ENCODE measurements around the gene YBX2. TPM values are rescaled to one million over a fixed set of nuclear protein-coding genes. Genes with fewer than 3 reads are reported as not detected.
A peak's percentile ranks its signal among the peaks of the same experiment; 100 is the strongest.
"Not testable (repeated sequence)": the region's sequence is repeated elsewhere in the genome, so short reads cannot be mapped to it uniquely, and the experiment has no call there.

The YBX2 gene
- polyA plus RNA-seq, 1 donor (not counting 4 experiments of a cell fraction or from before 2014, with no cell fraction given) = 0.05 TPM

DNA sequence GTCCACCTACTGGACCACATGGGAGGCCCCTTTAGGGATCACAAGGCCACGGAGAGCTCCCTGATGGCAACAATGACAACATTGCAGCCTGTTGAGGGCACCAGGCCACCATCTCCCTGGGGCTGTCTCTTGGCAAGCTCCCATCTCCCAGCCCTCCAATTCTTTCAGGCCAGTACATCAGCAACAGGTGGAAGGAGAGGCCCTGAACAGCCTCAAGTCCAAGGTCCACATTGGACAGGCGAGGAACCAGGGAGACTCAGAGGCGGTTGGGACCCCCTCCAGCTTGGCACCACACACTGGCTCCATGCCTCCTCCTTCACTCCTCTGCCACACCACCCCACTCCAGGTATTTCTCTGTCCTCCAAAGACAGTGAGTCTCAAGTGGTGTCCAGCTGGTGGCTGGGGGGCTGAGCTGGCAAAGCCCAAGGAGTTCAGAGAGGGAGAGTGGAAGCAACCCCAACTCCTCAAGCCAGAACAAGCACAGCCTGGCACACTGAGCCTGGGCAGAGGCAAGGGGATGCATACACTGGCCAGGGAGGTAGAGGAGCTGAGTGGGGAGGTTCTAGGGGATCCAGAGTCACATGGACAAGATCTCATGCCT is 40.6 kb upstream of the YBX2 start:
- DNase-seq (ENCODE audit: low read depth, low spot score) (no peak), FAIRE-seq (no peak)
- Histone ChIP-seq H3K4me2 (ENCODE audit: control insufficient read depth, extremely low read depth, insufficient read depth, low read depth, low read length) (no peak overlapping the region), H3K4me3 (ENCODE audit: control insufficient read depth in 2 of 3, extremely low read depth in 1 of 3, insufficient read depth in 2 of 3, low read depth in 1 of 3, low read length in 3 of 3) (no peak overlapping the region), H3K27me3 (ENCODE audit: control insufficient read depth, extremely low read depth, insufficient read depth, low read length) (no peaks in the 10 kb centered on the region), H3K79me2 (ENCODE audit: control insufficient read depth, insufficient read depth, low read length) (no peaks in the 10 kb centered on the region), H2AFZ (ENCODE audit: control insufficient read depth, low read length) (no peak overlapping the region), H3K27ac (ENCODE audit: control insufficient read depth, insufficient read depth, low read length) (no peak overlapping the region), H3K4me1 (ENCODE audit: control insufficient read depth, extremely low read depth, insufficient read depth, low read length) (peaks cover 3% of the 10 kb centered on the region), H3K36me3 (ENCODE audit: control insufficient read depth in 2 of 2, extremely low read depth in 1 of 2, insufficient read depth in 2 of 2, low read length in 2 of 2) (no peaks in the 10 kb centered on the region), H3K9ac (ENCODE audit: control insufficient read depth, extremely low read depth, insufficient read depth, low read length) (no peak overlapping the region), H3K9me1 (ENCODE audit: control insufficient read depth, extremely low read depth, insufficient read depth, low read length) (no peaks in the 10 kb centered on the region), H3K9me3 (ENCODE audit: control insufficient read depth, low read depth, low read length) (no peaks in the 10 kb centered on the region), H4K20me1 (ENCODE audit: control insufficient read depth, extremely low read depth, insufficient read depth, low read length) (no peaks in the 10 kb centered on the region)
- TF ChIP-seq EZH2 (IDR thresholded peaks at IDR 0.05; ENCODE audit: low read length) = no peak
- TF ChIP-seq, protein P1, sequence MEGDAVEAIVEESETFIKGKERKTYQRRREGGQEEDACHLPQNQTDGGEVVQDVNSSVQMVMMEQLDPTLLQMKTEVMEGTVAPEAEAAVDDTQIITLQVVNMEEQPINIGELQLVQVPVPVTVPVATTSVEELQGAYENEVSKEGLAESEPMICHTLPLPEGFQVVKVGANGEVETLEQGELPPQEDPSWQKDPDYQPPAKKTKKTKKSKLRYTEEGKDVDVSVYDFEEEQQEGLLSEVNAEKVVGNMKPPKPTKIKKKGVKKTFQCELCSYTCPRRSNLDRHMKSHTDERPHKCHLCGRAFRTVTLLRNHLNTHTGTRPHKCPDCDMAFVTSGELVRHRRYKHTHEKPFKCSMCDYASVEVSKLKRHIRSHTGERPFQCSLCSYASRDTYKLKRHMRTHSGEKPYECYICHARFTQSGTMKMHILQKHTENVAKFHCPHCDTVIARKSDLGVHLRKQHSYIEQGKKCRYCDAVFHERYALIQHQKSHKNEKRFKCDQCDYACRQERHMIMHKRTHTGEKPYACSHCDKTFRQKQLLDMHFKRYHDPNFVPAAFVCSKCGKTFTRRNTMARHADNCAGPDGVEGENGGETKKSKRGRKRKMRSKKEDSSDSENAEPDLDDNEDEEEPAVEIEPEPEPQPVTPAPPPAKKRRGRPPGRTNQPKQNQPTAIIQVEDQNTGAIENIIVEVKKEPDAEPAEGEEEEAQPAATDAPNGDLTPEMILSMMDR (optimal IDR thresholded peaks at IDR 0.05 in 1 of 3, IDR thresholded peaks at IDR 0.05 in 1 of 3, conservative IDR thresholded peaks at IDR 0.05 in 1 of 3; ENCODE audit: extremely low read depth in 1 of 3, insufficient read depth in 2 of 3, low read length in 3 of 3) = no peak
- dilution Hi-C loops (cut with MboI; ENCODE audit: extremely low pct_ligation_motif_present, low sequenced_read_pairs) = no loop called here

DNA sequence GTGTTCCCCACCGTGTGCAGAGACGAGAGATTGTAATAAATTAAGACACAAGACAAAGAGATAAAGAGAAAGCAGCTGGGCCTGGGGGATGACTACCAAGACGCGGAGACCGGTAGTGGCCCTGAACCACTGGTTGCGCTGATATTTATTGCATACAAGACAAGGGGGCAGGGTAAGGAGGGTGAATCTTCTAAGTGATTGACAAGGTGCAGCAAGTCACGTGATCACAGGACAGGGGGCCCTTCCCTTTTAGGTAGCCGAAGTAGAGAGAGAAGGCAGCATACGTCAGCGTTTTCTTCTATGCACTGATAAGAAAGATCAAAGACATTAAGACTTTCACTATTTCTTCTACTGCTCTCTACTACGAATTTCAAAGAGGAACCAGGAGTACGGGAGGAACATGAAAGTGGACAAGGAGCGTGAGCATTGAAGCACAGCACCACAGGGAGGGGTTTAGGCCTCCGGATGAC is 38.2 kb upstream of the YBX2 start:
- H3K9me1 ChIP-seq (ENCODE audit: control insufficient read depth, extremely low read depth, insufficient read depth, low read length); H3K9me3 ChIP-seq (ENCODE audit: control insufficient read depth, low read depth, low read length); H4K20me1 ChIP-seq (ENCODE audit: control insufficient read depth, extremely low read depth, insufficient read depth, low read length); H2AFZ ChIP-seq (ENCODE audit: control insufficient read depth, low read length); H3K9ac ChIP-seq (ENCODE audit: control insufficient read depth, extremely low read depth, insufficient read depth, low read length); dilution Hi-C loops (cut with MboI; ENCODE audit: extremely low pct_ligation_motif_present, low sequenced_read_pairs); DNase-seq (ENCODE audit: low read depth, low spot score); H3K4me1 ChIP-seq (ENCODE audit: control insufficient read depth, extremely low read depth, insufficient read depth, low read length); H3K27me3 ChIP-seq (ENCODE audit: control insufficient read depth, extremely low read depth, insufficient read depth, low read length); H3K27ac ChIP-seq (ENCODE audit: control insufficient read depth, insufficient read depth, low read length); H3K4me3 ChIP-seq (ENCODE audit: control insufficient read depth in 2 of 3, extremely low read depth in 1 of 3, insufficient read depth in 2 of 3, low read depth in 1 of 3, low read length in 3 of 3); H3K4me2 ChIP-seq (ENCODE audit: control insufficient read depth, extremely low read depth, insufficient read depth, low read depth, low read length); H3K36me3 ChIP-seq (ENCODE audit: control insufficient read depth in 2 of 2, extremely low read depth in 1 of 2, insufficient read depth in 2 of 2, low read length in 2 of 2): not testable (repeated sequence)
- peak; percentile 23 for FAIRE-seq
- peaks cover 12% of the 10 kb centered on the region for H3K79me2 ChIP-seq (ENCODE audit: control insufficient read depth, insufficient read depth, low read length)

DNA sequence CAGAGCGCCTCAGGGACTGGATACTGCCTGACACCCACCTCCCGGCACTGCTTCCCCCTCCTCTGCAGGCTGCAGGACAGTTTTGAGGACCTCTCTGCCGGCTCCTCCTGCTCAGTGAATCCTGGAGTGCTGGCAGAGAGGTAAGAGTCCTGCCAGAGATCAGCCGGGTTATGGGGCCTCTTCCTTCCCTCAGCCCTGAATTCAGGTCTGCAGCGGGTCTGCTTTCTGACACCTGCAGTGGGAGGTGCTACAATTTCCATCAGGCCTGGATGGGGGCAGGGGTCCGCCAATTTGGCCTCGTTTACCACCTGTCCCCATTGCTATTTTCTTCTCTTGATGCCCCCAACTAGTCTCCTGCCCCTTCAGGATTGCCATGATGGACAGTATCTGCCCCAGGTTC is 37.7 kb upstream of the YBX2 start:
- Histone ChIP-seq H3K9me1 (ENCODE audit: control insufficient read depth, extremely low read depth, insufficient read depth, low read length) (peaks cover 2% of the 10 kb centered on the region), H2AFZ (ENCODE audit: control insufficient read depth, low read length) (no peak overlapping the region), H3K4me3 (ENCODE audit: control insufficient read depth in 2 of 3, extremely low read depth in 1 of 3, insufficient read depth in 2 of 3, low read depth in 1 of 3, low read length in 3 of 3) (no peak overlapping the region), H3K4me2 (ENCODE audit: control insufficient read depth, extremely low read depth, insufficient read depth, low read depth, low read length) (no peak overlapping the region), H3K4me1 (ENCODE audit: control insufficient read depth, extremely low read depth, insufficient read depth, low read length) (peaks cover 8% of the 10 kb centered on the region), H3K27me3 (ENCODE audit: control insufficient read depth, extremely low read depth, insufficient read depth, low read length) (no peaks in the 10 kb centered on the region), H3K79me2 (ENCODE audit: control insufficient read depth, insufficient read depth, low read length) (peaks cover 16% of the 10 kb centered on the region), H3K9me3 (ENCODE audit: control insufficient read depth, low read depth, low read length) (no peaks in the 10 kb centered on the region), H3K36me3 (ENCODE audit: control insufficient read depth in 2 of 2, extremely low read depth in 1 of 2, insufficient read depth in 2 of 2, low read length in 2 of 2) (peaks cover 0 to under 1% of the 10 kb centered on the region in 2 experiments), H4K20me1 (ENCODE audit: control insufficient read depth, extremely low read depth, insufficient read depth, low read length) (no peaks in the 10 kb centered on the region), H3K27ac (ENCODE audit: control insufficient read depth, insufficient read depth, low read length) (no peak overlapping the region), H3K9ac (ENCODE audit: control insufficient read depth, extremely low read depth, insufficient read depth, low read length) (no peak overlapping the region)
- DNase-seq (ENCODE audit: low read depth, low spot score) = no peak
- FAIRE-seq = no peak
- dilution Hi-C loops (cut with MboI; ENCODE audit: extremely low pct_ligation_motif_present, low sequenced_read_pairs) = no loop called here
- TF ChIP-seq, protein P1 (optimal IDR thresholded peaks at IDR 0.05 in 1 of 3, IDR thresholded peaks at IDR 0.05 in 1 of 3, conservative IDR thresholded peaks at IDR 0.05 in 1 of 3; ENCODE audit: extremely low read depth in 1 of 3, insufficient read depth in 2 of 3, low read length in 3 of 3) = no peak
- TF ChIP-seq EZH2 (IDR thresholded peaks at IDR 0.05; ENCODE audit: low read length) = no peak
